NCI-H1436 (cell line): ENCODE data around the gene DNAJC5.
A peak's percentile ranks its signal among the peaks of the same experiment; 100 is the strongest.
"Not testable (repeated sequence)": the region's sequence is repeated elsewhere in the genome, so short reads cannot be mapped to it uniquely, and the experiment has no call there.

Source experiments
- DNase-seq: peaks from one replicate; lab custom pipeline; 2025; lab: John Stamatoyannopoulos, UW

The DNAJC5 gene

GRCh38 chr20:63894358-63895201 lies at the start of gene DNAJC5:
Gene DNAJC5 (plus strand): TSS chr20:63895126. CDS start chr20:63928346, 33,220 bp downstream.
- peak; percentile 89 for DNase-seq

DNA sequence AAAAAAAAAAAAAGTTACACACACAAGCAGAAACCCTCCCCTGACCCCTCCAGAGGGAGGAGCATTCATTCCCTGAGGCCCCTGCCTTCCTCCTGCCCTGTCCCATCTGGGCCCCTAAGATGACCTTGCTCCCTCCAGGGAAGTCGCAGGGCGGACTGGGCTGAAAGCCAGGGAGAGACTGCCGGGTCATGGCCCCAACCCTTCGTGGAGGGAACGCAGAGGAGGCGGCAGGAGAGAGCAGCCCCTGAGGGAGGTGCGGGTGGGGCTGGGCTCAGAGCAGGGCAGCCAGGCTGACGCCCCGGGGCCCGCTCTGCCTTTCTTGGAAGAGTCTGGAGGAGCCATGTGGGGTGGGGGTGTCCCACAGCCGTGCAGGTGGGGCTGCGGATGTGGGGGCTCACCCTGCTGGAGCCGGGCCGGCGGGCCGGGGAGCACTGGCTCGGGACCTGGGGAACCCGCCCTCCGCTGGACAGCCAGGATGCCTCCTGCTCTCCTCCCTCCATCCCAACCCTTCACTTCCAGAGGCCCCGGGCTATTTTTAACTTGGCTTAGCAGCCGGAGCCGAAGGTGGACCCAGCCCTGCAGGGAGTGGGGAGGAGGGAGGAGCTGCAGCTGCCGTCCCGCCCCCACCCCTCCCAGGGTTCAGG lies 48.7 kb upstream of the DNAJC5 start:
- no peak for DNase-seq

DNA sequence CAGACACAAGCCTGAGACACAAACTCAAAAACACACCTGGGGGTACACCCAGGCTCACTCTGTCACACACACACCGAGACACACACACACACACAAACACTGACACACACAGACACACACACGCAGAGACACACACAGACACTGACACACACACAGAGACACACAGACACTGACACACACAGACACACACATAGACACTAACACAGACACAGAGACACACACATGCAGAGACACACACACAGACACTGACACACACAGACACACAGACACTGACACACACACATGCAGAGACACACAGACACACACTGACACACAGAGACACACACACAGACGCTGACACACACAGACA lies 48.1 kb upstream of the DNAJC5 start:
- no peak for DNase-seq

- DNase-seq = no peak
Measured at GRCh38 chr20:63847237-63848002, 47.5 kb upstream of the DNAJC5 start.

DNA sequence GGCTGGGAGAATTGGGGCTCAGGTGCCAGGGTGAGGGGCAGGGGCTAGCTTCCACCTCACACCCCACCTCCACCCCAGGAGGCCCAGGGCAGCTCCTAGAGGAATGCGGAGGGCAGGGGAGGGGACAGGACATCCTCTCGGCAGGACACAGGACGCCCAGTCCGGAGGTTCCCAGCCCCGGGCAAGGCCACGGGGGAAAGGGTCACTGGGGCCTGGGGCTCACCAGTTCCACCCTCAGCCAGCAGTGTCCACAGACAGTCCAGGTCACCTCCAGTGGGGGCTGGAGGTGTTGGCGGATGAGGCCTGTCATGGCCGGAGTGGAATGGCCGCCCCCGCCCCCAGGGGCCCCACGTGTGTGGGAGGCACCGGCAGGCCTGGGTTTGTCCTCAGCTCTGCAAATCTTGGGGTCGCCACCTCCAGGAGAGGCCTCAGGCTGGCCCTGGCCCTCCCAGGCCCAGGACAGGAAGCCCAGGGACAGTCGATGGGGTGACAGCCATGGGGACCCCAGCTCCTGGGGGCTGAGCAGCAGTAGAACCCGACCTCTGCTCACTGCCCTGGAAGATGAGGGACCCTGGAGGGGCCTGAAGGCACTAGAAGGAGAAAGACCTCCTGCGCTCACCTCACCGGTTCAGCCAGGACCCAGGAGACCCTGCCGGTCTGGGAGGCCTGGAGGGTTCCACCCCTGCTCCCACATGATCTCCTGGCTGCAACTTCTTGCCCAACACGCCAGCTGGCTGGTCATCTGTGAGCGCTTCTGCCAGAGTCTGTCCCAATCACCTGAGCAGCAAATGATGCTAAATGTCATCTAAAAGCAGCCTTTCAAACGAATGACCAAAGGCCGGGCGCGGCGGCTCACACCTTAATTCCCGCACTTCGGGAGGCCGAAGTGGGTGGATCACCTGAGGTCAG lies 46.7 kb upstream of the DNAJC5 start:
- DNase-seq = no peak

GRCh38 chr20:63850689-63851547 lies 44.0 kb upstream of the DNAJC5 start:
- no peak for DNase-seq

DNA sequence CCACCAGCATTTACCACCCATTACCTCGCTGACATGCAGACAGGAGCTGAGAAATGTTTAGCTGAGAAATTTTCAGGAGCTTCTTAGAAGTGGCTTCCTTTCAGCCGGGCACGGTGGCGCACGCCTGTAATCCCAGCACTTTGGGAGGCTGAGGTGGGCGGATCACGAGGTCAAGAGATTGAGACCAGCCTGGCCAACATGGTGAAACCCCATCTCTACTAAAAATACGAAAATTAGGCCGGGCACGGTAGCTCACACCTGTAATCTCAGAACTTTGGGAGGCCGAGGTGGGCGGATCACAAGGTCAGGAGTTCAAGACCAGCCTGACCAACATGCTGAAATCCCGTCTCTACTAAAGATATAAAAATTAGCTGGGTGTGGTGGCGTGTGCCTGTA lies 43.4 kb upstream of the DNAJC5 start:
- DNase-seq = not testable (repeated sequence)

- not testable (repeated sequence) for DNase-seq
Measured at GRCh38 chr20:63853733-63854068, 41.2 kb upstream of the DNAJC5 start.

DNA sequence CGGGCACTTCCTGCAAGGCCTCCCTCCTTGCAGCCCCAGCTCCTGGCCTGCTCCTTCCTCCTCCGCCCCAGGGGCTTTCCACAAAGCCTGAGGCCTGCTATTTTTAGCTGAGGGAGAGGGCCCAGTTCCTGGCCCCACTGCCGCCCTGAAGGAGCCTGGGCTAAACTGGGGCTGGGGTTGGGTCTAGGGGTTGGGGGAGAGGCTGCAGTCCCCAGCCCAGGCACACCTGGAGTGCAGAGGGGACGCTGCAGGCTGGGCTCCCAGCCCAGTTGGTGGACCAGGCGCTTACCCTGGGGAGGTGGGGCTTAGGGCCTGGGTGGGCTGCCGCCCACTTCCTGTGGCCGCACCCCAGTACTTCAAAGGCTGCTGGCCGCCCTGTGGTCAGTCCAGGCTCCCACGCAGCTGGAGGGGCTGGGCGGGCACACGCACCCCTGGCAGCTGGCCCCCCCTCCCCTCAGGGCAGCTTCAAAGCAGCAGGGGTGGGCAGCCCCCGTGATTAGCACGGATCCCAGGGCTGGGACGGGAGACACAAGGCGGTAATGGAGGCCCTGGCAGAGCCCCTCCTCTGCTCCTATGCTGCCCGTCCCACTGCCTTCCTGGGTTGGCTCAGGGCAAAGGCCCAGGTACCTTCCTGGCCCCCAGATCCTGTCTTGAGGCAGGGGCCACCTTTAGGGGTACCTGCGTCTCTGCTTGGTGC lies 40.7 kb upstream of the DNAJC5 start:
- no peak for DNase-seq

DNA sequence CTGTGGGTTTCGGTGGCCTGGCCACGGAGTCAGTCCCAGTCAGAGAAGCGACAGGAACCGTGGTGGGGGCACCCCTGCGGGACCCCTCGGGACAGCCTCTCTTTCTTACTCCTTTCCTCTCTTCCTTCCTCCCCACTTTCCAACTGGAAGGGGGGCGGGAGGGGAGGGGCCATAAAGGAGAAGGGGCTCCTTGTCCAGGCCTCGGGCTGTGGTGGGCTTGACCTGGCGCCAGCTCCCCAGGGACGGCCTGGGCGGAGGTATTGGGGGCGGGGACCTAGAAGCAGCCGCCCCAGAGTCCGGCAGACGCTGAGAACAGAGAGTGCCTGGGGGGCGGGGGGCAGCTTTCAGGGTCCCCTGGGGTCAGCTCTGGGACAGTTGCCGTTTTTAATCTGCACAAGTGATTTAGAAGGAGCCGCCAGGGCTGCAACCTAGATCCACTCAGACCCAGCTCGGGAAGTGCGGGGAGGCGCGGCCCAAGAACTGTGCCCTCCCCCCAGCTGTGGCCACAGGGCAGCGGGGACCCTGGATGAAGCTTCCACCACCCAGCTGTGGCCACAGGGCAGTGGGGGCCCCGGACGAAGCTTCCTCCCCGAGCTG lies 40.1 kb upstream of the DNAJC5 start:
- no peak for DNase-seq

DNA sequence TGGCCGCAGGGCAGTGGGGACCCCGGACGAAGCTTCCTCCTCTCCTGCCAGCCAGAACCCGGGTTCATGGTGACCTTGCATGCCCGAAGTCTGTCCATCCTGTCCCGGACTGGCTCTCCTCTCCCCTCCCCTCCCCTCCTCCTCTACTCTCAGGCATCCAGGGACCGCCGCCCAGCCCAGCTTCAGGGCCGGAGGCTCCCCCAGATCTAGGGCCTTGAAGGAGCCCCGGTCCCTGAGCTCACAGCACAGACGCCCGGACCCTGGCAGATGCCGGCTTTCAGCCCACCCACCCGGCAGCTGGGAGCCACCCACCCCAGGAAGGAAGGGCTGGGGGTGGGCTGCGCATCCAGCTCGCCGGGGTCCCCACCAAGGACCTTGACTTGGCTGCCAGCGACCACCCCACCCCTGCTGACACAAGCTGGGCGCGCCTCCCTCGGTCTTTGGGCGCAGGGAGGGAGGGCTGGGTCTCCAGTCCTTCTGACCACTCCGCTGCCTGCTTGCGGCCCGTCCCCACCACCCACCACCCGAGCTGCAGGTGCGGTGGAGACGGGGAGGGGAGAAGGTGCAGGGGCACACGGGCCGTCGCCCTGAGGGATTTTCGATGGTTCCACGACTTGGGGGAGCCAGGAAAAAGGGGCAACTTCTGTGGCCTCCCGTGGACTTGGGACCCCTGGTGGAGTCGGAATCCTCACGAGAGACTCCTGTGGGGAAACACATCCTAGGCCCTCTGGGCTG lies 39.4 kb upstream of the DNAJC5 start:
- DNase-seq = no peak

GRCh38 chr20:63856098-63856511 lies 38.8 kb upstream of the DNAJC5 start:
- no peak for DNase-seq

GRCh38 chr20:63857764-63858392 lies 37.0 kb upstream of the DNAJC5 start:
- DNase-seq = no peak

DNA sequence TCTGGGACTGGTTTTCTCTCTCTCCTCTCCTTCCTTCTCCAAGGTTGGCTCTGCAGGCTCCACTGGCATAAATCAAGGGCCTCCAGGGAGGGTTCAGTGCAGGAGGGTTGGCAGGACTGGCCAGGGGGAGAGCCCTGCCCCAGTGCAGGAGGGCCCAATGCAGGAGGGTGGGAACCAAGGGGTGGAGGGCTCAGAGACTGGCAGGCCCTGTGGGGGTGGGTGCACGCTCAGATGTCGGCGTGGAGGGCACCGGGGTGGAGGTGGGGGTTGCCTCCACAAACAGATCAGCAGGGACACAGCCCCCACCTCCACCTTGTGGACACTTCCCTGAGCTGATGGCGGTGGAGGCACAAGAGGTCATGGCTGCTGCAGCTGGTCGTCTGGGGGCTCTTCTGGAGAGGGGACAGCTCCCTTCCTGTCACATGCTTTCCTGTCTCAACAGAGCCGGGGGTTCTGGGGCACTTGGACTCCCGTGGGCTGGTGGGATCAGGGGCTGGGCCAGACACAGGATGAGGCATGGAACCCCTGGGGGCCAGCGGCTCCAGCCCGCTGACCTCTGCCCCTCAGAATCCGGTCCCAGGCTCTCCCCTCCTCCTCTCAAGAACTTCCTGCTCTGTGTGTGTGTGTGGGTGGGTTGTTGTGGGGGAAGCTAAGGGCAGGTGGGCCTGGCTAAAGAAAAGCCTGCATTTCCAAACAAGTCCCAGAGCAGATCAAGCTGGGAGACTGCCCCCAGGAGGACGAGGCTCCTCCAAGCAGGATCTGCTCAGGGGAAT lies 36.3 kb upstream of the DNAJC5 start:
- no peak for DNase-seq

GRCh38 chr20:63859166-63859699 lies 35.7 kb upstream of the DNAJC5 start:
- no peak for DNase-seq

- DNase-seq = no peak
Measured at GRCh38 chr20:63860325-63861051, 34.4 kb upstream of the DNAJC5 start.

DNA sequence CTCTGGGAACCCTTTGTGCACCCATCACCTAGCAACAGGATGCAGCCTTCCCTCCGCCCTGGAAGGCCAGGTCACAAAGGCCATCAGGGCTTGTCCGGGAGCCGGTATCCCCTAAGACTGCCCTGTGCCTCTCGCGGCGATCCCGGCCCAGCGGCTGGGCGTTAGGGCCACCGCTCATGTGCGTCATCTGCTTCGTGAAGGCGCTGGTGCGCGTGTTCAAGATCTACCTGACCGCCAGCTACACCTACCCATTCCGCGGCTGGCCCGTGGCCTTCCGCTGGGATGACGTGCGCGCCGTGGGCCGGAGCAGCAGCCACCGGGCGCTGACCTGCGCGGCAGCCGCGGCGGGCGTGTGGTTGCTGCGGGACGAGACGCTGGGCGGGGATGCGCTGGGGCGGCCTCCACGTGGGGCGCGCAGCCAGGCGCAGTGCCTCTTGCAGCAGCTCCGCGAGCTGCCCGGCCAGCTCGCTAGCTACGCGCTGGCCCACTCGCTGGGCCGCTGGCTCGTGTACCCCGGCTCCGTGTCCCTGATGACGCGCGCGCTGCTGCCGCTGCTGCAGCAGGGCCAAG lies 33.5 kb upstream of the DNAJC5 start, which contains the start of gene ABHD16B:
Gene ABHD16B (plus strand): TSS at position 134 of the 570 bp plus-strand sequence. CDS start 43 bp downstream, at position 177.
- no peak for DNase-seq
